ENCODE measurements around the gene TTLL3. TPM values are rescaled to one million over a fixed set of nuclear protein-coding genes. Genes with fewer than 3 reads are reported as not detected.
A peak's percentile ranks its signal among the peaks of the same experiment; 100 is the strongest.

TTLL3 gene
- polyA plus RNA-seq, 1 donor (not counting 4 experiments of a cell fraction or from before 2014, with no cell fraction given), result 11.3 TPM

GRCh38 chr3:9778143-9779074, 31.7 kb upstream of the TTLL3 start:
- no peak for DNase-seq (ENCODE audit: low read depth, low spot score)
- peaks cover 3% of the 10 kb centered on the region for H3K4me1 ChIP-seq (ENCODE audit: control insufficient read depth, extremely low read depth, insufficient read depth, low read length)
- no peaks in the 10 kb centered on the region for H3K27me3 ChIP-seq (ENCODE audit: control insufficient read depth, extremely low read depth, insufficient read depth, low read length)
- H3K9me3 ChIP-seq (ENCODE audit: control insufficient read depth, low read depth, low read length), result no peaks in the 10 kb centered on the region
- H4K20me1 ChIP-seq (ENCODE audit: control insufficient read depth, extremely low read depth, insufficient read depth, low read length), result no peaks in the 10 kb centered on the region
- H3K79me2 ChIP-seq (ENCODE audit: control insufficient read depth, insufficient read depth, low read length), result no peaks in the 10 kb centered on the region
- no peak for FAIRE-seq
- no peak for TF ChIP-seq EZH2 (IDR thresholded peaks at IDR 0.05; ENCODE audit: low read length)
- TF ChIP-seq, protein P1, sequence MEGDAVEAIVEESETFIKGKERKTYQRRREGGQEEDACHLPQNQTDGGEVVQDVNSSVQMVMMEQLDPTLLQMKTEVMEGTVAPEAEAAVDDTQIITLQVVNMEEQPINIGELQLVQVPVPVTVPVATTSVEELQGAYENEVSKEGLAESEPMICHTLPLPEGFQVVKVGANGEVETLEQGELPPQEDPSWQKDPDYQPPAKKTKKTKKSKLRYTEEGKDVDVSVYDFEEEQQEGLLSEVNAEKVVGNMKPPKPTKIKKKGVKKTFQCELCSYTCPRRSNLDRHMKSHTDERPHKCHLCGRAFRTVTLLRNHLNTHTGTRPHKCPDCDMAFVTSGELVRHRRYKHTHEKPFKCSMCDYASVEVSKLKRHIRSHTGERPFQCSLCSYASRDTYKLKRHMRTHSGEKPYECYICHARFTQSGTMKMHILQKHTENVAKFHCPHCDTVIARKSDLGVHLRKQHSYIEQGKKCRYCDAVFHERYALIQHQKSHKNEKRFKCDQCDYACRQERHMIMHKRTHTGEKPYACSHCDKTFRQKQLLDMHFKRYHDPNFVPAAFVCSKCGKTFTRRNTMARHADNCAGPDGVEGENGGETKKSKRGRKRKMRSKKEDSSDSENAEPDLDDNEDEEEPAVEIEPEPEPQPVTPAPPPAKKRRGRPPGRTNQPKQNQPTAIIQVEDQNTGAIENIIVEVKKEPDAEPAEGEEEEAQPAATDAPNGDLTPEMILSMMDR (optimal IDR thresholded peaks at IDR 0.05 in 1 of 3, IDR thresholded peaks at IDR 0.05 in 1 of 3, conservative IDR thresholded peaks at IDR 0.05 in 1 of 3; ENCODE audit: extremely low read depth in 1 of 3, insufficient read depth in 2 of 3, low read length in 3 of 3), result no peak
- dilution Hi-C loops (cut with MboI; ENCODE audit: extremely low pct_ligation_motif_present, low sequenced_read_pairs), result no loop called here
- H3K36me3 ChIP-seq (ENCODE audit: control insufficient read depth in 2 of 2, extremely low read depth in 1 of 2, insufficient read depth in 2 of 2, low read length in 2 of 2), result peaks cover 9 to 11% of the 10 kb centered on the region in 2 experiments
- H3K9me1 ChIP-seq (ENCODE audit: control insufficient read depth, extremely low read depth, insufficient read depth, low read length), result no peaks in the 10 kb centered on the region
- H3K4me2 ChIP-seq (ENCODE audit: control insufficient read depth, extremely low read depth, insufficient read depth, low read depth, low read length), result no peak overlapping the region
- no peak overlapping the region for H3K9ac ChIP-seq (ENCODE audit: control insufficient read depth, extremely low read depth, insufficient read depth, low read length)
- peak overlapping the region; percentile 43 for H3K27ac ChIP-seq (ENCODE audit: control insufficient read depth, insufficient read depth, low read length)
- no peak overlapping the region for H3K4me3 ChIP-seq (ENCODE audit: control insufficient read depth in 2 of 3, extremely low read depth in 1 of 3, insufficient read depth in 2 of 3, low read depth in 1 of 3, low read length in 3 of 3)
- H2AFZ ChIP-seq (ENCODE audit: control insufficient read depth, low read length), result no peak overlapping the region

- no peak overlapping the region for H3K4me3 ChIP-seq (ENCODE audit: control insufficient read depth in 2 of 3, extremely low read depth in 1 of 3, insufficient read depth in 2 of 3, low read depth in 1 of 3, low read length in 3 of 3)
- dilution Hi-C loops (cut with MboI; ENCODE audit: extremely low pct_ligation_motif_present, low sequenced_read_pairs), result no loop called here
- H3K9me3 ChIP-seq (ENCODE audit: control insufficient read depth, low read depth, low read length), result no peaks in the 10 kb centered on the region
- peaks cover 3% of the 10 kb centered on the region for H3K4me1 ChIP-seq (ENCODE audit: control insufficient read depth, extremely low read depth, insufficient read depth, low read length)
- H3K27me3 ChIP-seq (ENCODE audit: control insufficient read depth, extremely low read depth, insufficient read depth, low read length), result no peaks in the 10 kb centered on the region
- H3K4me2 ChIP-seq (ENCODE audit: control insufficient read depth, extremely low read depth, insufficient read depth, low read depth, low read length), result no peak overlapping the region
- H3K36me3 ChIP-seq (ENCODE audit: control insufficient read depth in 2 of 2, extremely low read depth in 1 of 2, insufficient read depth in 2 of 2, low read length in 2 of 2), result peaks cover 9 to 11% of the 10 kb centered on the region in 2 experiments
- no peaks in the 10 kb centered on the region for H3K9me1 ChIP-seq (ENCODE audit: control insufficient read depth, extremely low read depth, insufficient read depth, low read length)
- H3K27ac ChIP-seq (ENCODE audit: control insufficient read depth, insufficient read depth, low read length), result no peak overlapping the region
- FAIRE-seq (no peak), DNase-seq (ENCODE audit: low read depth, low spot score) (no peak)
- H3K9ac ChIP-seq (ENCODE audit: control insufficient read depth, extremely low read depth, insufficient read depth, low read length), result no peak overlapping the region
- H2AFZ ChIP-seq (ENCODE audit: control insufficient read depth, low read length), result no peak overlapping the region
- TF ChIP-seq, protein P1 (optimal IDR thresholded peaks at IDR 0.05 in 1 of 3, IDR thresholded peaks at IDR 0.05 in 1 of 3, conservative IDR thresholded peaks at IDR 0.05 in 1 of 3; ENCODE audit: extremely low read depth in 1 of 3, insufficient read depth in 2 of 3, low read length in 3 of 3), result no peak
- no peak for TF ChIP-seq EZH2 (IDR thresholded peaks at IDR 0.05; ENCODE audit: low read length)
- H4K20me1 ChIP-seq (ENCODE audit: control insufficient read depth, extremely low read depth, insufficient read depth, low read length), result no peaks in the 10 kb centered on the region
- H3K79me2 ChIP-seq (ENCODE audit: control insufficient read depth, insufficient read depth, low read length), result no peaks in the 10 kb centered on the region
Measured at GRCh38 chr3:9779075-9779593, 30.9 kb upstream of the TTLL3 start.
